NCI-H2029 treated with DMSO at 0.1 percent for 48 hours (cell line): ENCODE measurements around the gene BAZ2B.

Experiments
- DNase-seq: peaks from one replicate; lab custom pipeline; 2025; lab: John Stamatoyannopoulos, UW

BAZ2B gene

DNA sequence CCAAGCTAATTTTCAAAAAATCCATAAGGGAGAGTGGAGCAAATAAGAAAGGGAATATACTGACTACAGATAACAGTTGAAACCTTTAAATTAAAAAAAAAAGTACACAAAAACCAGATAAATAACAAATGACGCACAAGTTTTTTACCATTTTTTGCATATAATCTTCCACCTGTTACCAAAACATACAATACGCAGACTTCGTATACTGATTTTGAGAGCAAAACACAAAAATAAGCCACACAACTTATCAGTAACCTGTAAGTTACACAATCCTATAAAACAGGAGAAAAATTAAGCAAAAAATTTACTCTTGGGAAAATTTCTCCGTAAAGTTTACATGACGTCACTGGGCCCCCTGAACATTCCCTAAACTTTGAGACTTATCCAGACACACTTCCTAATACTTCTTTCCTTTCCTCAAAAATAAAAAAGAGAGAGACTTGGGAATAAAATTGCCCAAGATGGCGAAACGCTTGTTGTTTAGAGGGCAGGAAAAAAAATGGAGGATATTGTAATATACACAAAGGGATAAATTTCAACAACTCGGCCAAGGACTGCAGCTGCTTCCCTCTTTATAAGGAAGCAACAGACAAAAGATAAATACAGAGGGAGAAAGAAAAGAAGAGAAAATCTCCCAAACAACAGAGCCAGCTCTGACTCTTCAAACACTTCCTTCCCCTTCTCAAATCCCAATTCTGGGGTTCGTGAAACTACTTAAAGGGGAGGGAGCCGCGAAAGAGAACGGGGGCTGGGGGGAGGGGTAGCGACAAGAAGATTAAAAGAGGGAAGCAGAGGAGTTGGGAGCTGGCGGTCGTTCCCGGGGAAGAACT is 1.6 kb downstream of the BAZ2B start:
- DNase-seq, result peak; percentile 87

DNA sequence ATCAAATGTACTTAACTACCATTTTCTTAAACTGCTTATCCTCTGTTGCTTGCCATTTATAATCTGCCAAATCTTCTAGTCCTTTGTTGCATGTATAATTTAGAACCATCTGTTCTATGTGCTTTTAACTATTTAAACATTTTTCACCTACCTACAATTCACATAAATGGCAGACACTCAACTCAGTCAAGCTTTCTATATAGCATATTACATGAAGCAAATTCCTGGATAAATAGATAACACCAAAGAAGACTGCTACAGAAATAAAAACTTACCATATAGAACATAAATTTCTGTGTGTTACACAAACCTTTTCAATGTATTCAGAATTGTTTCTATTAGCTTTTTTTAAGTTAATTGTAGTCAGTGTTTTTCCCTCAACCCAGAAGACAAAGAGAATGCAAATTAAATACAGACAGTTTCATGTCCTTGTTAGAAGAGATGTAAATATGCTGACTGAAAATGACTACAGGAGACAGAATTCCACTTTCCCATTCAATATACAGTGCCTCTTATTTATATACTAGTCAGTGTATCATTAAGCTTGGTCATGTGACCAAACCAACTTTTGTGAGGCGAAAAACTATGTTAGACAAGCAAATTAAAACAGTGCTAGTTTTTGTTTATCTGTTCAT is 2.6 kb downstream of the BAZ2B start:
- DNase-seq, result peak; percentile 32

- DNase-seq, result no peak
These were observed 3.3 kb downstream of the BAZ2B start for GRCh38 chr2:159613091-159613490.

DNA sequence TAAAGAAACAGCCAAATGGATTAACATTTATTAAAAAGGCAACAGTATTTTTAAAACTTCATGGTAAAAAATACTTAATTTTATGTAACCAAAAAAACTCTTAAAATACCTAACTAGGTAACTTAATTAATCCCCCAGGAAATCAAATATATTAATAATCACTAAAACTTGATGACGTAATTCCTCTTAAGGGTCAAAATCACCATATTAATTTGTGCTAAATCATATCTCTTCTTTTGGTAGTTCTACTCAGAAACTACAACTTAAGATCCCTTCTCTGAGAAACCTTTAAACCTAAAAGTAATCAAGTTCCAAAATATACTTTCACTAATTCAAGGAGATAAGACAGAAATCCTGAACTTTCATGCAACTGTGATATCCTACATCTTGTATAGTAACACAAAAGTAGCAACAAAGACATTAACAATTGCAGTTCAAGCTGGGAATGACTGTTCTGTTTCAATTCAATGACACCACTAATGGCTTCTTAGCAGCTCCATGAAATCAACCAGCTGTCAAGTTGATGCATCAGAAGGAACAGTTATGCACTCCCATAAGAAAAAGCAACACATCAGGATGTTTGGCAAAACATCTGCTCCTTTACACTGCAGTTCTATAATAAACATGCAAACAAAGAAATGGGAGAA is 4.0 kb downstream of the BAZ2B start:
- peak; percentile 49 for DNase-seq

DNA sequence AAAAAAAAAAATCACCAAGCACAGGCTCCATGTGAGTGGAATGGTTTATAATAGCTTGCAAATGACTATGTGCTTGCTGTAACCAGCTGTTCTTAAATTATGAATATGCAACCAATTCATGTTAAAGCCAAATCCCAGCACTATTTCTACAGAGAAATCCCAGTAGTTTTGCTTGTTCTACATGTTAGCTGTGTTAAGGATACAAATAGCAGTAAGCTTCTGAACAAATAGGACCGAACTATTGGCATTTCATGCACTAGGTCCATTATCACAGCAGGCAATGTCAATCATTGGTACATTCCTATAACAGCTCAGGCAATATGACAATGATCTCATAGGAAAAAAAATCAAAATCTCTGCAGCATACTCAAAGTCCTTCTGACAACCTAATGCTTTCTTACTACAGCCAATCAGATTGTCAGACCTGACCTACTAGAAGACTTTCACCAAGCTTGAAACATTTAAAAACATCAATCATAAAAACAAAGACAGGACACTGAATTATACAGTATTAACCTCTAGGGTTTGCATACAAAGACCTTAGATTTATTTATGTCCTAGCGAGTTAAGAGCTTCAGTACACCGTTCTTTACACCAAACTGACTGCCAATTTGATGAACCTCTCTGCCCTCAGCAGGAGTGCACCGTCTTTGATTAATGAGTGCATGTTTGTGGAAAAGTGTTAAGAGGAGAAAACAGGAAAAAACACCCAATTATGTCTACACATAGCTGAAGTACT is 6.4 kb downstream of the BAZ2B start:
- DNase-seq, result no peak

- DNase-seq, result no peak
These were observed 7.5 kb downstream of the BAZ2B start for GRCh38 chr2:159608723-159609308.

GRCh38 chr2:159608108-159608507 is 8.2 kb downstream of the BAZ2B start:
- no peak for DNase-seq

DNA sequence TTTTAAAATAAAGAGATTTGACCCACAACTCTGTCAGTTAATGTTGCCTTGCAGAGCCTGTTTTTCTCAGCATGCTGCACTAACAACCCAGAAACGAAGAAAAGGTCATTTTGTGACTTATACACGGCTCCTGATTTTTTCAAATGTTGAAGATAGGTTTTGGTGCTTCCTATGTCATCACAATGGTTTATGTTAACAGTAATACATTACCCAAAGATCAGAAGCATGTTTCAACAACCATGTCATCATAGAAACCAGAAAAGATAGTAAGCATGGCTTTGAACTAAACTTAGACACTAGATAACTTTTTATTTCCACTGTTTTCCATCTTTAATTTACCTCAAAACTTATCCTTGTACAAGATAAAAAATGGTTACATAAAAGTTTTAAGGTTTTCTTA is 10.1 kb downstream of the BAZ2B start:
- no peak for DNase-seq

- no peak for DNase-seq
These were observed 10.7 kb downstream of the BAZ2B start for GRCh38 chr2:159605441-159606178.

DNA sequence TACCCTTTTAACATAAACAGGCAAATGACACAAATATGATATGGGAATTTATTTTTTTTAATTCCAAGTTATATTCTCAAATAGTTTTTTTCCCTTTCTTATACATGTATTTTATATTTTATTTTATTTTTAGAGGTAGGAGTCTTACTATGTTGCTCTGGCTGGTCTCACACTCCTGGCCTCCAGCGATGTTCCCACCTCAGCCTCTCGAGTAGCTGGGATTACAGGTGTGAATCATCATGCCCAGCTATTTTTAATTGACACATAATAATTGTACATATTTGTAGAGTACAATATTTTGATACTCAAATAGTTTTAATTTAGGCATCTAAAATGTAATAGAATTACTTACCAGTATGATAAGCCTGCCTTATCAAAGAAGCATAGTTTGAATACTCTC is 12.2 kb downstream of the BAZ2B start:
- no peak for DNase-seq

- no peak for DNase-seq
These were observed 15.6 kb downstream of the BAZ2B start for GRCh38 chr2:159600752-159601151.

DNA sequence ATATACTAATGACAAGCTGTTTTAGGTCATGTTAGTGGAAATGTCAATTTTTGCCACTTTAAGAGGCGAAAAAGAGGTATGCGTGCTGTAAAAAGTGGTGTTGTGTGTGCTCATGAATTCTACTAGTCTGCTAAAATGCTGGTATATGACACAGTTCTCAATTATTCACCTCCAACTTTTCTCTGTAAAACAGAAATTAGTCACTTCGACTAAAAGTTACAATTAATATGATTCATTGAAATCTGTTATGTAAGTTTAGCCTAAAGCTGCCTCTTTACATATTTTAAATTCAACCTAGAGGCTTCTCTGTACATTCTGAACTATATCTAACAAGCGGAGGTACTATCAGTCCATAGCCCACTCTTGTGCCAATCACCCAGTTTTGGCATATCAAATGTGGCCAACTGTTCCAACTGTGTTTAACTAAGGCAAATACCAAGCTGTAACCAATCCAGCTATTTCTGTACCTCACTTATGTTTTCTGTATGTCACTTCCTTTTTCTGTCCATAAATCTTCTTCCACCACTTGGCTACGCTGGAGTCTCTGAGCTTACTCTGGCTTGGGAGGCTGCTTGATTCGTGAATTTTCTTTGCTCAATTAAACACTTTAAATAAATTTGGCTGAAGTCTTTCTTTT is 20.8 kb downstream of the BAZ2B start:
- no peak for DNase-seq

GRCh38 chr2:159592441-159592840 is 23.9 kb downstream of the BAZ2B start:
- DNase-seq, result no peak

GRCh38 chr2:159591221-159591620 is 25.1 kb downstream of the BAZ2B start:
- DNase-seq, result no peak

DNA sequence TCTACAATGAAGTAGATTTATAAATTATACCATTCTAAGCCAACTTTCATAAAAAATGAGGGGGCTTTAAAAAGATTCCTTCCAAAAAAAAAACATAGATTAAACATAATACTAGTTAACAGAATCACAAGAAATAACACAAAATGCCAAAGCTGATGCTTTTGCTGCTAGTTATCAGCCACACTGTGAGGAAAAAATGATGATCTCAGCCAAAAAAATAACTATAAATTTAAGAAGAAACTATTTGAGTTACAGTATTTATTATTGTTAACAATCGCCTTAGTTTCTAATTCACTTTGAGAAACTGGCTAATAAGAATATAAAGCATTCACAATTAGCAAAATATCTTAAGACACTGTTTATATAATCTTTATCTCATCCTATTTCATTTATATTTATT is 27.1 kb downstream of the BAZ2B start:
- DNase-seq, result no peak

- no peak for DNase-seq
These were observed 30.3 kb downstream of the BAZ2B start for GRCh38 chr2:159586034-159586433.

- DNase-seq, result no peak
These were observed 30.7 kb downstream of the BAZ2B start for GRCh38 chr2:159585622-159586021.

- DNase-seq, result no peak
These were observed 31.6 kb downstream of the BAZ2B start for GRCh38 chr2:159584796-159585195.

DNA sequence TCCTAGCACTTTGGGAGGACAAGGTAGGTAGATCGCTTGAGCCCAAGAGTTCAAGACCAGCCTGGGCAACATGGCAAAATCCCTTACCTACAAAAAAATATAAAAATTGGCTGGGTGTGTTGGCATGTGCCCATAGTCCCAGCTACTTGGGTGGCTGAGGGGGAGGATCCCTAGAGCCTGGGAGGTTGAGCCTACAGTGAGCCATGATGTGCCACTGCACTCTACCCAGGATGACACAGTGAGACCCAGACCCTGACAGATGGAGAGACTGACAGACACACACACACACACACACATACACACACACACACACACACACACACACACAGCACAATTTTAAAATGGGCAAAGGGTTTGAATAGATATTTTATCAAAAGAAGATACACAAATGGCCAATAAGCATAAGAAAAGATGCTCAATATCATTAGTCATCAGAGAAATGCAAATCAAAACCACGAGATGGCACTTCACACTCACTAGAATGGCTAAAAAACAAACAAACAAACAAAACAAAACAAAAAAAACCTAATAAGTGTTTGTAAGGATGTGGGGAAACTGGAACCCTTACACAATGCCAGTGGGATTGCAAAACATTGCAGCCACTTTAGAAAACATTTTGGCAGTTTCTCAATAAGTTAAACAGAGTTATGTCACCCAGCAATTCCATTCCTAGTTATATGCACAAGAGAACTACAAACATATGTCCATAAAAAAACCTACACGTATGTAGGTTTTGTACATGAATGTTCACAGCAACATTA is 42.3 kb downstream of the BAZ2B start:
- peak; percentile 33 for DNase-seq

- no peak for DNase-seq
These were observed 43.1 kb downstream of the BAZ2B start for GRCh38 chr2:159573294-159573693.
